HG02884 (cell line): ENCODE data around the gene KCNJ11.

ENCODE experiments used
- ATAC-seq: cut with Tn5 transposase; IDR thresholded peaks from one replicate; pipeline ENCODE4 v1.9.1; 2021; ENCODE audit warnings: mild to moderate bottlenecking, moderate library complexity; ENCODE audit not compliant: unreplicated experiment

KCNJ11 gene

DNA sequence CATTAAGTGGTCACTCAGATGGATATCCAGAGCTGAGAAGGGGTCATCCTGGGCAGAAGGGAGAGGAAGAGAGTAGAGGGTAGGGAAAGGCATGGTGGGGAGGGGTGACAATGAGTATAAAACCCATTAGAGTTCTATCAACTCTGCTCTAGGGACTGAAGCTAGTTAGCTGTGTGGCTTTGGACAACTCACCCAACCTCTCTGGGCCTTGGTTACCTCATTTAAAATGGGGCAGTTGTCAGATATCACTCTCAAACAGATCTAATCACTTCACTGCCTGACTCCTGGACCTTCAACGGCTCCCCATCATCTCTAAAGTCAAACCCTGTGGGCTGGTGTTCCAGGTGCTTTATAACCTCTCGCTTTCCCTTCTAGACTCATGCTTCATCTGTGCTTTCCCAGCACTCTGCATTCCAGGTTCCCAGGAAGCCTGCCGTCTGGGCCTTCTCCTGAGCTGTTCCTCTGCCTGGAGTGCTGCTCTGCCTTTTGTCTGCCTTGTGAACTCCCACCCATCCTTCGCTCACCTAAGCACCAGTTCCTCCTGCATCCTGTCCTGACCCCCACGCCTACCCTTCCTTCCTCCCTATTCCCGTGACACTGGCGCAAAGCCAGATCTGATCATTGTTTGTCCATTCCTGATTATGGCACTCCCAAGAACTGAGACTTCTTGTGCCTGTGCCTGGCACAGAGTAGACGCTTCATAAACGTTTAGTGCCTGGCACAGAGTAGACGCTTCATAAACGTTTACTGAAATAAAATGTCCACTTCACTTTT lies 22.3 kb upstream of the KCNJ11 start:
- ATAC-seq: no peak

DNA sequence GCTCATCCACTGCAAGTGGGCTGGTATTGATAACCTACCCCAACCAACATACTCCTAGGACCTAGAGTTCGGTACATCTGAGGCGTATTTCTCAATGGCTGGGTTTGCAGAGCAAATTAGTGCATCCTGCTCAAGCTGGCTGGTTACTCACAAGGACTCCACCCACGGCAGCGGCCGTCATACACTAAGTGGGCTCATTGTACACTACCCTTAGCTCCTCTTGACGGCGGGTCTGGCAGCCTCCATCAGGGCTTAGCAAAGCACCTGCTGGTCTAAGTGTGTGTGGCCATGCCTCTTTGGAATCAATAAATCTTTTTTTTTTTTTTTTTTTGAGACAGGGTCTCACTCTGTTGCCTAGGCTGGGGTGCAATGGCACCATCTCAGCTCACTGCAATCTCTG lies 20.2 kb upstream of the KCNJ11 start:
- no peak for ATAC-seq

DNA sequence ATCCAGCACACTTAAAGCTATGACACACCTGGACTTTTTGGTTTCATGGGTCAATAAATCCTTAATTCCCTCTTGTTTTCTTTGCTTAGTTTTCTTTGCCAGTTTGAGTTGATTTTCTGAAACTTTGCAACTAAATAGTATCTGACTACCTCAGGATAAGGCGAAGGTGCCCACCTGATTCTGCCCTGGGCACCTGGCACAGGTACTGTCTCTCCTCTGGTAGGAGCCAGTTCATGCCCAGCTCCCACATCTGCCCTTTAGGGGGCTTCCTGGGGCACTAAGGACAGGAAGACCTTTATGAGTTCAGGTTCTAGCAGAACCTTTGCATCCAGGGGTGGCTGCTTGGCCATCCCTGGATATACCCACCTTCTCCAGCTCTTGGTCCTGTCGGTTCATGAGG lies 19.6 kb upstream of the KCNJ11 start:
- ATAC-seq: no peak

DNA sequence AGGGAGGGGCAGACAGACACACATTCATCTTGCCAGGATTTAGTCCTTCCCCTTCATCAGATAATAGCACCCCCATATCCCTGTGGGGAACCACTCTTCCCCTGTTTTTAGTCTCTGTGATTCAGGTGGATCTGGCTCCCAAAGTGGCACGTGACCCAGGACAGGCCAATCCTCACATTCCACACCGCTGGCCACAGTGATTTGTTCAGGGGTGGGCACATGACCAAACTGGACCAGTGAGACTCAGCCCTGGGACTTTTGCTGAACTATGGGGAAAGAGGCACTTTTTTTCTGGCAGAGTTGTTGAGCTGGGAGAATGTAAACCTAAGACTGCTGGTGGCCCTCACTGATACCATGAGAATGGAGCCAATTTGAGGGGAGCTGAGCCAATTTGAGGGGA lies 19.1 kb upstream of the KCNJ11 start:
- ATAC-seq: no peak

DNA sequence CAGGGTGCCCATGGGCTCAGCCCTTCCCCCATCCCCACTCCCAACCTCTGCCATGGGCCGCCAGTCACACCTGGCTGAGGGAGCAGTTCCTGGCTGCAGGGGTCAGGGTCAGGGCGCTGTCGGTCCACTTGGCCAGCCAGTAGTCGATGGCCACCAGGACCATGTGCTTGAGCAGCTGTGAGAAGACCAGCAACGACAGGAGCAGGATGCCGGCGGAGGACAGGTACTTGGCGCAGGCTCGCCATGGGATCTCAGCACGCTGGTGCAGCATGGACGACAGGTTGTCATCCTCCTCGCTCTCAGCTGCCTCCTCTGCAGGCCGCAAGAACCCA lies 18.3 kb upstream of the KCNJ11 start:
- no peak for ATAC-seq

DNA sequence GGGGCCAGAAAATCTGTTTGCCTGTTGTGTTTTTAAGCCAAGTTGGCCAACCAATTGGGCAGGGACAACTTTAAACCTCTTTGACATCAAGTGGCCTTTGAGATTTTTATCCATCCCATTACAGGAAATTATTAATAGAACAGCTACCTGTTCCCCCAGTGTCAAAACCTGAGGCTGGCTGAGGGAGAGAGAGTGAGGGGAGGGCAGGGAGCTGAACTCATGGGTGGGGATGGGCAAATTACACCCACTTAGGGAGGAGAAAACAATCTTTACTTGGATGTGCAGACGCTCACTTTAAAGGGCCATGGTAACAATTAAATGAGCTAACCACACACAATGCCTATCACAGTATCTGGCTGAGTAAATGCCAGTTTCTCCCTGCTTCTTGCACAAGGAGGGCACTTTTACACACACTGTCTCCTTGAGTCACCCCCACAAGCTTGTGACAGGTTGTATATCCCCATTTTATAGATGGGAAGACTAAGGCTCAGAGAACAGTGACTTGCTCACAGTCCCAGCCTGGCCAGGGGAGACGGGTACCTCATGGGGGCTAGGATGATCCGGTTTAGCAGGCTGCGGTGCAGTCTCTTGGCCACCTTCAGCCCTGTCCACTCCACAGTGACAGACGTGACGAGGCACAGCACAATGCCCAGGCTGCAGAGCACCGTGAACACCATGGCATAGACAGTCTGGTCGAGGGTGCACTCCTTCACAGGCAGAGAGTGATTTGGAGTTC lies 17.8 kb upstream of the KCNJ11 start:
- ATAC-seq: no peak

DNA sequence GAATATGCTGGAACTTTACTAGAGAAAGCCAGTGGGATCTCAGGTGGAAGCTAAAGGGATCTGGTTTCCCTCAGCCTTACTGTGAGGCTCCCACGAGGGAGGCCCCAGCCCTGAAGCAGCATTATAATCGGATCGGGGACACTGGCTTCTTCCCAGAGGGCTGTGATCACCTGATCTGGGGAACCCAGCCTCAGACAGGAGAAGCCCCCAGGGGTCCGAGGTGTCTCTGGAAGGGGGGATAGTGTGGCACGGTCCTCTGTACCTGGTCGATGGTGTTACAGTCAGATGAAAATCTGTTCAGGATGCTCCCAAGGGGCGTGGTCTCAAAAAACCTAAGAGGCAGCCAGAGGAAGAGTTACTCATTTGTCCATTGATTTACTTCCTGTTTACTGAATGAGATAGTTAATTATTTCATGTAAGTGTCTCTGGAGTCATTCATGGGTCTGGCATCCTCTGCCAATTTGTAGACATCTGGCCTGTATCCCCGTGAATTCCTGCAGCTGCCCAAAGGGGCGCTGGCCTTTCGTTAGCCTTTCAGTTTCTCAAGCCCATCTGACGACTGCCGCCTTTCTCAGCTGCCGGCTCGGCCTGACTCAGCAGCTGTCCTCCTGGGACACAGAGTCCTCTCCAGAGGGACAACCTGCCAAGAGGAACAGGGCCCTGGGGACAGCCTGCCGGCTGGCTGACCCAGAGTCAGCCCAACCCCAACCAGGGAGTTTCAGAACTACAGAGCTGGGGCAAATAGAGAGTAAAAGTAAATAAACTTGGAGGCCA lies 17.0 kb upstream of the KCNJ11 start:
- ATAC-seq: no peak

DNA sequence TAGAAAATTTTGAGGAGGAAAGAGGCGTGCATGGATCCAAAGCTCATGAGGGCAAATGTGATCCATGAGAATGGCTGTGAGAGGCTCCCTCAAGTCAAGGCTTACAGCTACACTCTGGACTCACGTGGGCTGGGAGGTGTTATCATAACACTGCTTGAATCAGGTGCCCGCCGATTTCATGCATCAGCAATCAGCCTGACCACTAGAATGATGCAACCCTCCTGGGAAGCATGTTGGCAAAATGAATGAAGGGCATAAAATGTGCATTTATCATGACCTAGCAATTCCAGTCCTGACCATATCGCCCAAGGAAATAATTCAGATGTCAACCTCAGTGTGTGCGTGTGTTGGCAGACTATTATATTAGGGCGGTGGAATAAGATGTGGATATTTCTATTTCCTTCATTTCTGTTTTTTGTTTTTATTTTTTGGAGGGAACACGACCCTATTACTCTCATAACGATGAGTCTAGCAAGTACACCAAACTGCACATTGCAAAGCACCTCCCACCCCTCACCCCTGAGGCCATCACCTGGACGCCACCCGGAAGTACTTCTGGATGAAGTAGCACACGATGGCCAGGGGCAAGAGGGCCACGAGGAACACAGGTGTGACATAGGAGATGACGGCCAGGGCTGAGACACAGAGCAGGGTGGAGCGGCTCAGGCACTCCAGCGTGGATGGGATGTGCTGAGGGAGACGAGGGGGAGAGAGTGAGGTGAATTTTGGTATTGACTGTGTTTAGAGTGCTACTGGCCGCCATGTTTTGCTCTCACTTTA lies 15.7 kb upstream of the KCNJ11 start:
- ATAC-seq: no peak

DNA sequence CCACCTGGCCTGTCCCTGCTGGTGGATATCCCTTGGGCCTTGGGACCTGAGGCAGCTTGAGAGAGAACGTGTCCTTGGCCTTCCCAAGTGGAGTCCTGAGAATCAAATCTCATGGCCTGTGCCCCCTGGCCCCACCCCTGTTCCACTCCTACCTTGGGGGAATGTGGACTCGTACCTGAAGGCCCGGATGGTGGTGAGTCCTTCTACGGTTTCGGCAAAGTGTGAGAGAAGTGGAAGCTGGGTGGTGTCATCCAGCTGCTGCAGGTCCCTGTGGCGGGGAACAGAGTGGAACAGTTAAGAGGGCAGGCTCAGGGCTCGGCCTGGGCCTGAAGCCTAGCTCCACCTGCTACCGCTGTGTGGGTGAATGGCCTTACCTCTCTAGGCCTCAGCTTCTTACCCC lies 14.0 kb upstream of the KCNJ11 start:
- ATAC-seq: no peak

DNA sequence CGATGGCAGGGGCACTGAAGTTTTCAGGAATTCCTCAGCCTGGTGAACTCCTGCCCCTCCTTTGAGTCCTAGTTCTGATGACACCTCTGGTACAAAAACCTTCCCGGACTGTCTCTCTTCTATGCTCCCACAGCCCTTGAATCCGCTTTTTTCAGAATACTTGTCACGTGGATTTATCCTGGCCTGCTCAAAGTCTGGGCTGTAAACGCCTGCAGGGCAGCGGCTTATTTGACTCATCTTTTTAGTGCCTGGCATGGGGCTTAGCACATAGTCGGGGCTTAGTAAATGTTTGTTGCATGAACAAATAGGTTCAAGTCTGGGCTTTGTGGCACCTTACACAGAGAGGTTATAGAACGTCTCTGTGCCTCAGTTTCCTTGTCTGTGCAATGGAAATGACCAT lies 13.4 kb upstream of the KCNJ11 start:
- no peak for ATAC-seq

DNA sequence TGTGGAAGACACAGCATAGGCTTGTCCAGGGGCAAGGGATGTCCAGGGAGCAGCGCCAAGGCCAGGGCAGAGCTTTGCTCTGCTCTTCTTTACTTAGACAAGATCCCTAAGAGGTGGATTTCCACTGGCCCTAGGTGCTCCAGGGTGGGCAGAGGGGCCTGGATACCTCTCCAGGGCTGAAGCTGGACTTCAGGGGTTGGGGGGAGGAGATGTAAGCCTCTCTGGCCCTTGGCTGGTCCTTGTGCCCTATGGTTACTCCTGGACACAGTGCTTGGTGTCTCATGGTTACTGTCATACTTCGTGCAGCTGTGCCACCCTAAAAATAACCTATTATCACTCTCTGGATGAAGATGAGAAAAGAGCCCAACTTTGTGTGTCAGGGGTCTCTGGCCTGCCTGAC lies 12.9 kb upstream of the KCNJ11 start:
- no peak for ATAC-seq

DNA sequence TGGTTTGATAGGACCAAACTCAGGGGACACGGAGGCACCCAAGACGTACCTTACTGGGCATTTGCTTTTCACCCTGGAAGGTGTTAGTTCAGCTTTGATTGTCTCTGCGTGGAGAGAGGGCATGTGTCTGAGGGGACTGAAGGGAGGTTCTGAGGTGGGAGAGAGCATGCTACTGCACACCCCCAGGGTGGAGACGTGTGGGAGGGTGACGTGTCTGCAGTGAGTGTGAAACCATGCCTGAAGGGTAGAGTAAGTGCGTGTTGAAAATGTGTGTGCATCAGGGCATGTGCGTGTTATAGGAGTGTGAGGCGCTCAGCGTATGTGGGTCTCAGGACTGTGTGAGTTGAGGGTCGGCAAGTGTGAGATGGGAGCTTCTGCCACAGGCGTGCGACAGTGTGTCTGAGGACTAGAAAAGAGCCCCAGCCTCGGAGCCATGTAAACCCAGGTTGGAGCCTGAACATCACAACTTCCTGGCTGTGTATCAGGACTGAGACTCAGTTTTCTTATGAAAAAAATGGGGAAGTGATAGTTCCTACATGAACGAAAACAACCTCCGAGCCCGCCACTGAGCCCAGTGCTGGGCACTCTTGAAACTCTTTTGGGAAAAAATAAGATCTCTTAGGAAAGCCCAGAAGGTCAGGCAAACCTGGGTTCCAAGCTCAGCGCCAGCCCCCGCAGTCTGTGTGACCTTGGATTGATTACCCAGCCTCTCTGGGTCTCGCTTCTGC lies 11.8 kb upstream of the KCNJ11 start:
- ATAC-seq: no peak

DNA sequence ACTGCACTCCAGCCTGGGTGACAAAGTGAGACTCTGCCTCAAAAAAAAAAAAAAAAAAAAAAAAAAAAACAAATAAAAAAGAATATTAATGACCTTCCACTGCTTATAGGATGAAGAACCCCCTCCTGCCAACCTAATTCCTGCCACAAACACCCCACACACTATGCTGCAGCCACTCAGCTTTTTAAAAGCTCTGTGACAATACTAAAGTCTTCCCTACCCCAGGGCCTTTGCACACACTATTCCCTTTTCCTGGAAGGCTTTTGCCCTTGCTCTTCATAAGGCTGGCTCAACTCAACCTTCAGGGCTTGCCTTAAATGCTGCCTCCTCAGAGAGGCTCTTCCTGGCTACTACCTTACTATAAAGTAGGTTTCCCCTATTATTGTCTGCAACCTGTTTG lies 10.8 kb upstream of the KCNJ11 start:
- ATAC-seq: no peak

DNA sequence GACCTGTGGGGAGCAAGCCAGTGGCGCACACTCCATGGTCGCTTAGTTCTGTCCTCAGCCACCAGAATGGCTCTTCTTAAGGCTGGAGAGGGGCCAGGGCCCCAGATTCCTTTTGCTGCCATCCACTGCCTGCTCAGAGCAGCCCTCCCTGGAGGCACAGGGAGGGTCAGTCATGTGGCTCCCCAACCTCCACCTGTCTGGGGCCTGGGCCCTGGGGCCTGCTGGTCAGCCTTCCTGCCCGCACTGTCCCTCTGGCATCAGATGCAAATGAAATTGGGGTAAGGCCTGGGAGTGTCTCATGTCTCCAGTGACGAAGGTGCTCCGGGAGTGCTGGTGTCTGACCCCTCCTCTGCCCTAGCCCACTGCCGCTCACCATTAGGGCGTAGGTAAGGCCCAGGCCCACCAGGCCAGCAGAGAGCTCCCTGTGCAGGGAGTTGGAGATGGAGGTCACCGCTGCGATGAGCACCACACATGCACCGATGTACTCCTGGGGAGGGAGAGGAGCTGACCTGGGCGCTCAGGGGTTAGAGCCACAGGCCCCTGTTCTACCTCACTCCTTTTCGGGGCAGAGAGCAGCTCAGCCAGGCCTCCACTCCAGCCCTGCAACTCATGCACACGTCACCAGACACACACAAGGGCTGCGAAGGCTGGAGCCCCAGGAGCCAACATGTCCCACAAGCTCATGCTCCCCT lies 9.0 kb upstream of the KCNJ11 start:
- no peak for ATAC-seq

DNA sequence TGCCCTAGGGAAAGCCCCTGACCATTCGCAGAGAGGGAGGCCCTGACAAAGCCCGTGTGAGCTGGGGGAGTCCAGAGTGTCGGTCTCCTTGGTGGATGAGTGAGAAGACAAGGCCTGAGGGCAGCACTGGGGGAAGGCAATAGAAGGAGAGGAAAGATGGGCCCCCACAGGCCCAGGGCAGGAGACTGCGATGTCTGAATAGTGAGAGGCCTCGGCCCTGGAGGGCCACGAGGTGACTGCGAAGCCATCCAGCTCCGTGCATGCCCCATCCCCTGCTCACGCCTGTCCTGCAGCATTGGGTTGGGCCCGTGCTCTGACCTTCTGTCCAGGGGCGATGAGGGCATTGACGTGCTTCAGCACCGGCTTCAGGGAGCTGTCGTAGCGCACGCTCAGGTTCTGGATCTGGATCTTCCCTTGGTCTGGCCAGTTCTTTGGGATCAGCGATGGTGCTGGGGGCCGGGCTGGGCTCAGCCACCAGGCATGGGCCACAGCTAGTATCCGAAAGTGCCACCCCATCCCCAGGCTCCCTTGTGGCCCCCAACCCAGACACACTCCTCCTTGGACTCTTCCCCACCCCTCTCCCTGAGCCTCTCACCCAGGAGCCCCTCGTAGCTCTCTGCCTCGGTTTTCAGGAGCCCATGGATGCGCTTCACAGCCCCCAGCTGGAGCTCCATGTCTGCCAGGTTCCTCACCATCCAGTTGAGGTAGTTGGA lies 8.3 kb upstream of the KCNJ11 start:
- no peak for ATAC-seq

DNA sequence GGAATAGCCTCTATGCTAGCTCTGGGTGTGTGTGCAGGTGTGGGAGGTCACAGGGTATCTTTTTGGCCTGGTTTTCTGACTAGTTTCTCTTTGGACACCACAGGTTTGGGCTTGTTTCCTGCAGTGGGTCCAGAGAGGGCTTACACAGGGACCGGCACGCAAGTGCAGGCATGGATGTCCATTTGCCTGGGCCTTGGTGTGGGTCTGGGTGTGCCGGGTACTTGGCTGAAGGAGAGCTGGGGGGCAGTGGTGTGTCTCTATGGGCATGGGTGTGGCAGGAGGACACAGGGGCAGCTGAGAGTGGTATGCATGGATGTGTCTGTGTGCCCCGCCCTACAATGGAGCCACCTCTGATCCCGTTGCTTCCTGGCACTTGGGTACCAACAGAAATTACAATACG lies 7.5 kb upstream of the KCNJ11 start:
- no peak for ATAC-seq

DNA sequence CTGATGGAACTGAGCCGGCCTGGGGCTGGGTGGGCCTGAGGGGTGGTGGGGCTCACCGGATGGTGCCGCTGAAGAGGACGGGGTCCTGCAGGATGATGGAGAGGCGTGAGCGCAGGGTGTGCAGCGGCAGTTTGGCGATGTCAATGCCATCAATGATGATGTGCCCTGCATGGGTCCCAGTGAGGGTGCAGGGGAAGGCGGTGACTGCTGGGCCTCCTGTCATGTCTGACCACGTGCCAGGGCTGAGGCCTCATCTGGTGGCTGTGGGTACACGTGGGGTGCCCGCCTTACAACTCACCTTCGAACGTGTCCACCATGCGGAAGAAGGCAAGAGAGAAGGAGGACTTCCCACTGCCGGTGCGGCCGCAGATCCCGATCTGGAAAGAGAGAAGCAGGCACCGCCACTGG lies 7.1 kb upstream of the KCNJ11 start:
- no peak for ATAC-seq

DNA sequence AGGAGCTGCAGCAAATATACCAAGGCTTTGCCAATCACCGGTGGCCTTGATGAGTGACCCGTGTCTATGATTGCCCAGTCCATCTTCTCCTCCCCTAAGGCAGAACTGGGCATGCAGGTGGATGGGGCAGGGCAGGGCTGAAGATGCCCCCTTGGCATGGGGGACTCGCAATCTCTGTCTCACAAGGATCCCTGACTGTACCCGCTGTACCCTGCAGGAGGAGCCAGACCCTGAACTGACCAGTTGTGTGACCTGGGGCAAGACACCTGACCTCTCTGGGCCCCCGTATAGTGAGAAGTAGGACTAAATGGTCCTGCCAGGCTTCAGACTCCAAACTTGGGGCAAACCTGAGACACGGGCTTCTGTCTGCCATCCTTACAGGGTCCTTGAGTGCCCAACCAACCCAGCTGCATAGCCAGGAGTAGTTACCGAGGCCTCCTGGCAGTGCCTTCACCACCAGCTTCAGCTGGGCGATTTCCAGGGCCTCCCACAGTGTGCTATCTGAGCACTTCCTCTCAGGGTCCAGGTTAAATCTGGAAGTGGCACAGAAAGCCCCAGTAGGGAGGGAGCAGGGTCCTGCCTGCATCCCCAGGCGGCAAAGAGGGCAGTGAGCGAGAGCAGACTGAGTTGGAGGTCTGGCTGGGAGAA lies 6.4 kb upstream of the KCNJ11 start:
- no peak for ATAC-seq

DNA sequence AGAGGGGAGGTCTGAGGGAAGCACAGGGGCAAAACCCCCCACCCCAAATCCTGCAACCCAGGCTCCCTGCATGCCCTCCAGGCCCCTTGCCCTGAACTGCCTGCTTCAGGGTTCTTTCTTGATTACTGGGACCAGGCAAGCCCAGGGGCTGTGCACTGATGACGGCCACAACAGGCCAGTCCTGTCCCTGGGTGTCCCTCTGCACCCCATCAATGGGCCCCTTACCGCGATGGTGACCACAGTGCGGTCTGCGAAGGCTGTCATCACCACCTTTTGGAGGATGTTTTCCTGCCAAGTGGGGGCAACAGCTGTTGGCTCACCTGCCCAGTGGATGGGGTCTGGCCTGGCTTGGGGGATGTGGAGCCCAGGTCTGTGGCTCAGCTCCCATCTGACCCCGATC lies 5.0 kb upstream of the KCNJ11 start:
- ATAC-seq: no peak
